Liver (tissue), 3 donors: ENCODE data around the gene DSCAM.

ENCODE experiments used
- CTCF ChIP-seq: fragments of 150-350 bp; IDR thresholded peaks from 2 replicates; pipeline ENCODE4 v1.5.1; 2017; ENCODE audit warnings: improper control_type of control experiment, low read depth, low read length; ENCODE audit not compliant: missing input control
- FOXA2 ChIP-seq: IDR thresholded peaks from 2 replicates; pipeline ENCODE4 v1.6.1; 2016; ENCODE audit warnings: antibody characterized with exemption
- JUND ChIP-seq, 2 donors: IDR thresholded peaks; 2 replicates each; pipeline ENCODE4 v1.6.1; 2016; ENCODE audit warnings: antibody characterized with exemption in 2 of 2
- MAX ChIP-seq: IDR thresholded peaks from 2 replicates; pipeline ENCODE4 v1.6.1; 2016; ENCODE audit warnings: antibody characterized with exemption
- donor health status: healthy.
- donor health status: healthy.

- TF ChIP-seq MAX: no peak
- no peak for TF ChIP-seq CTCF
- no peak for TF ChIP-seq JUND (IDR thresholded peaks at IDR 0.05)
- no peak for TF ChIP-seq FOXA2
These were observed 116.5 kb downstream of the DSCAM start for GRCh38 chr21:40730426-40730800.
